ENCODE results near the gene NOXO1. TPM values are rescaled to one million over a fixed set of nuclear protein-coding genes. Genes with fewer than 3 reads are reported as not detected.
"Not testable (repeated sequence)": the region's sequence is repeated elsewhere in the genome, so short reads cannot be mapped to it uniquely, and the experiment has no call there.

Gene NOXO1
- total RNA-seq, 1 donor from 2014 or later = not detected

DNA sequence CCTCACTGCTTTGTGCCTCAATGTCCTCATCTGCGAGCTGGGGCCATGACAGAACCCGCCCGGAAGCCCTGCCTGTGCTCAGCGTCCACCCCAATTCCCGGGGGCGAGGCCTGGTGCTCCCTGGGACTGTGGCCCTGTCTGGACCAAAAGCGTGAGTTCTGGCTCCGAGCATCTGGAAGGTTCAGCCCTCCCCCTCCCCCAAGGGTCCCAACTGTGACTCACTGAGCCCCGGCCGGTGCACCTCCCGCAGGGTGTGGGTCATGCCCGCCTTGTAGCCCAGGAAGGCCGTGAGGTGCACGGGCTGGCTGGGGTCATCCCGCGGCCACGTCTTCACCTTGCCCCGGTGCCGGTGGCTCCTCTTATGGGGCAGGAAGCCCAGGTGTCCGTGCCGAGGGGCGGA, 27.5 kb downstream of the NOXO1 start:
- DNase-seq (ENCODE audit: low spot score) = no peak
- intact Hi-C loops (cut with DNase I) = no loop called here
- no peak for ATAC-seq

DNA sequence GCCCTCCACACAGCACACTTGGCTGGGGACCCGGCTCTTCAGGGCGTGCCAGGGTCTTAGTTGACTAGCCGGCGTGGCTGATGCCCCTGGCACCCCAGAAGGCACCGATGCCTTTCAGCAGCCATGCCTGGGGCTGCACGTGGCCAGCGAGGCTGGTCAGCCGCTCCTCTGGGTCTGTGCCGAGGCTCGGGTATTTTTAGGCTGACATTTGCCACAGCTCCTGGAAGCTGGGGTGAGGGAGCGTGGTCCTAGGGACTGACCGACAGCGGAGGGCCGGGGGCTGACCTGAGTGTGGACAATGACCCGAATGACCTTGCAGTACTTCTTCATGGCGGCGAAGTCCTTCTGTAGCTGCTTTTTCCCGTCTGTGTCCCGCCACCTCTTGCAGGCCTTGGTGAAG, 30.7 kb downstream of the NOXO1 start:
- intact Hi-C loops (cut with DNase I) = no loop called here
- no peak for DNase-seq (ENCODE audit: low spot score)
- ATAC-seq = no peak

DNA sequence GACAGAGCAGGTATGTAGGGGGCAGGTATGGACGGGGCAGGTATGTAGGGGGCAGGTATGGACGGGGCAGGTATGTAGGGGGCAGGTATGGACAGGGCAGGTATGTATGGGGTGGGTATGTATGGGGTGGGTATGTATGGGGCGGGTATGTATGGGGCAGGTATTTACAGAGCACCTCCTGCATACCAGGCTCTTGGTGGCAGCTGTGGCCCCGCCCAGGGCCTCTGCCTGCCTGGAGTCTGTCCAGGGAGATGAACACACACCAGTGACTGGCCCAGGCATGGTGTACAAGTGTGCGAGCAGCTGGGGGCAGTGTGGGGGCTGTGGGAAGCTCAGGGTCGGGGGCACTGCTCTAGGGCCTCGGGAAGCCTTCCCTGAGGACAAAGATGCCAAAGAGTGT, 31.2 kb downstream of the NOXO1 start:
- ATAC-seq = no peak

DNA sequence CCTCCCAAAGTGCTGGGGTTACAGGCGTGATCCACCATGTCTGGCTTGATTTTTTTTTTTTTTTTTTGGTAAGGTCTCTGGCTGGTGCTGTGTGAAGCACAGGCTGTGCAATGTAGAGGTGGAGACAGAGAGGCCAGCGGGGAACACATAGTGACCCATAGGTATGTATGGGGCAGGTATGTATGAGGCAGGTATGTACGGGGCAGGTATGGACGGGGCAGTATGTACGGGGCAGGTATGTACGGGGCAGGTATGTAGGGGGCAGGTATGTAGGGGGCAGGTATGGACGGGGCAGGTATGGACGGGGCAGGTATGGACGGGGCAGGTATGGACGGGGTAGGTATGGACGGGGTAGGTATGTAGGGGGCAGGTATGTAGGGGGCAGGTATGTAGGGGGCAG, 31.8 kb downstream of the NOXO1 start:
- DNase-seq (ENCODE audit: low spot score) (no peak), ATAC-seq (no peak)
- intact Hi-C loops (cut with DNase I) = no loop called here

More for the DNA sequence above, 31.2 kb downstream of the NOXO1 start:
- intact Hi-C loops (cut with DNase I) = no loop called here
- no peak for DNase-seq (ENCODE audit: low spot score)

DNA sequence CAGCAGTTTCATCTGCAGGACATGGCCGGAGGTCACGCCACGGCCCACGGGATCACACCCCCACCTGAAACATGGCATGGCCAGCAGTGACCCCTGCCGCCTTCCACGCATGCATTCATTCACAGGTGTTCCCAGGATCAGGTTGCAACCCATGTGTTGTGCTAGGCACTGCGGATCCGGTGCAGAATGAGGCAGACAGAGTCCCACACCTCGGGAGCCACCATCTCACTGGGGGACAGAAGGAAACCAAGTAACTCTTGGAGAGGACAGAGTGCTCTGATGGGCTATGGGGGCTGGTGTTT, 33.9 kb downstream of the NOXO1 start:
- intact Hi-C loops (cut with DNase I) = no loop called here
- no peak for ATAC-seq
- DNase-seq (ENCODE audit: low spot score) = no peak

DNA sequence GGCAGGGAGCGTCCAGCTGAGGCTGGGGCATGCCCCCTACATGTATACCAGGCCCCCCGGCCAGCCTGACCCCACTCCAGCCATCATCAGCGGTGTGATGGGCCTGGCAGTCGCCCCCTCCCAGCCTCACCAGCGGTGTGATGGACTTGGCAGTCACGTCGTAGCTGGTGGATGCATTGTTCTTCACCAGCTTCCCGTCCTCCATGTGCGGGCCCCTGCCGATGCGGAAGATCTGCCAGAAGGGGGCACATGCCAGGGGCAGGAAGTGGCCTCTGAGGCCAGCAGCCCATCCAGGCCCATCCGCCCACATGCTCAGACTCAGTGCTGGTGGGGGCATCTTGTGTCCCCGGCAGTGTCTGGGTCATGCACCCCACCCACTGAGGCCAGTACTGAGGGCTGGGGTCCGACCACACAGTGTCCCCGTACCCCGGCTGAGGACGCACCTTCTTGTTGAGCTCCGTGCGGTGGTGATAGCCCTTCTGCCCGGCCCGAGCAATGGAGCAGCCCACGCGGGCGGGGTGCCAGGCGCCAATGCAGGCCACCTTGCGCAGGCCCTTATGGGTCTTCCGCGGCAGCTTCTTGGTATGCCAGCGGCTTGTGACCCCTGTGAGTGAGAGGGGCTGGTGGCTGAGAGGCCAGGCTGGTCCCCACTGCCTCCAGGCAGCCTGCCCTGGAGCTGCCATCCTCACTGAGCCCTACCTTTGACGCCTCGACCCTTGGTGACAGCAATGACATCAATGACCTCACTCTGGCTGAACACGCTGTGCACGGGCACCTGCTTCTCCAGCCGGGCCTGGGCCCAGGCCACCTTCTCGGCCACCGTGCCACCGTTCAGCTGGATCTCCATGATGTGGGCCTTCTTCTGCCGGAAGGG, 34.5 kb downstream of the NOXO1 start:
- intact Hi-C loops (cut with DNase I) = no loop called here
- DNase-seq (ENCODE audit: low spot score) (no peak), ATAC-seq (no peak)

DNA sequence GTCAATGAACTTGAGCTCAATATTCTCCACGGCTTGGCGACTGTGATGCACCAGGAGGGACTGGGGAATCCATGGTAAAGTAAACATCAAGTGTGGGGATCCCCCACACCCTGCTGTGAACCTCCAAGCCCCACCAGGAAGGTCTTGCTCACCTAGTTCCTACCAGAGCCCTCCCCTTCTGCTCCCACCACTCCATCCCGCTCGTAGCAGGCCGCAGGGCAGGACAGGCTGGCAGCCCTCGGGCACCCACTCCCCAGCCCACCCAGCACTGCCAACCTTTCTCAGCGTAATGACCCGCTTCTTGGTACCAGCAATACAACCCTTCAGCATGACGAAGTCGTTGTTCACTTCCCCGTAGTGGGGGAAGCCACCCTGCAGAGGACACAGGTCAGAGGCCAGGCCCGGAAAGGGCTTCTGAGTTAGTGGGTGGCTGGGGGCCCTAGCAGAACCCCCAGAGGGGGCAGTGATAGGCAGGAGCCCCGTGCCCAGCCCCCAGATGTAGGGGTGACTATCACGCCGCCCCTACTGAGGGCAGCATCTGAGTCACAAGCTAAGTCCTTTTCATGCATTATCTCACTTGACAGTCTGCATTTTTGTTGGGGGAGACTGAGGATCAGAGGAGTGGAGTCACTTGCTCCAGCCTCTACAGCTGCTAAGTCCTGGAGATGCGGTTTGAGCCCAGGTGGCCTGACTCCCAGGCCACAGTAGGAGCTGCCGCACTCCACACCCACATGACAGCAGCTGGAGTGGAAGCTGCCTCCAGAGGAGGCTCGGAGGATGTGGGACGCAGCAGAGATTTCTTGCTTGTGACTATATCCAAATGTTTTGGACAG, 35.5 kb downstream of the NOXO1 start:
- no peak for DNase-seq (ENCODE audit: low spot score)
- ATAC-seq = no peak
- intact Hi-C loops (cut with DNase I) = no loop called here

DNA sequence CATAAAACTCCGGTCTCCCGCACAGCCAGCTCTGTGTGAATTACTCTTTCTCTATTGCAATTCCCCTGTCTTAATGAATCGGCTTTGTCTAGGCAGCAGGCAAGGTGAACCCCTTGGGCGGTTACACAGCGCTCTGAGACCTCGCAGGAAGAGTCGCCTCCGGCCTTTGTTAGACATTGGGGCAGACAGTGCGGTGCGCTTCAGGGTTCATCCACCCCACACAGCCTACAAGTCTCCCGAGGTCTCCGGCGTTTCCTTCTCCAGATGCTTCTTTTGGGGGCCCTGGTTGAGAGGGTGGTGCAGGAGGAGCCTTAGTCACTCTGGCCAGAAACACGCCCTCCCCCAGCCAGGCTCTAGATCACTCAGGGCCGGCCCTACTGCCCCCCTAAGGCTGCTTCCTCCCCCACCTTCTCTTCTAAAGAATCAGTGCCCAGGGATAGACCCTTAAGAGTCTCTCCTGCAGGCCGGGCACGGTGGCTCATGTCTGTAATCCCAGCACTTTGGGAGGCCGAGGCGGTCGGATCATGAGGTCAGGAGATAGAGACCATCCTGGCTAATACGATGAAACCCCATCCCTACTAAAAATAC, 36.6 kb downstream of the NOXO1 start:
- DNase-seq (ENCODE audit: low spot score) = no peak
- no peak for ATAC-seq
- intact Hi-C loops (cut with DNase I) = no loop called here

DNA sequence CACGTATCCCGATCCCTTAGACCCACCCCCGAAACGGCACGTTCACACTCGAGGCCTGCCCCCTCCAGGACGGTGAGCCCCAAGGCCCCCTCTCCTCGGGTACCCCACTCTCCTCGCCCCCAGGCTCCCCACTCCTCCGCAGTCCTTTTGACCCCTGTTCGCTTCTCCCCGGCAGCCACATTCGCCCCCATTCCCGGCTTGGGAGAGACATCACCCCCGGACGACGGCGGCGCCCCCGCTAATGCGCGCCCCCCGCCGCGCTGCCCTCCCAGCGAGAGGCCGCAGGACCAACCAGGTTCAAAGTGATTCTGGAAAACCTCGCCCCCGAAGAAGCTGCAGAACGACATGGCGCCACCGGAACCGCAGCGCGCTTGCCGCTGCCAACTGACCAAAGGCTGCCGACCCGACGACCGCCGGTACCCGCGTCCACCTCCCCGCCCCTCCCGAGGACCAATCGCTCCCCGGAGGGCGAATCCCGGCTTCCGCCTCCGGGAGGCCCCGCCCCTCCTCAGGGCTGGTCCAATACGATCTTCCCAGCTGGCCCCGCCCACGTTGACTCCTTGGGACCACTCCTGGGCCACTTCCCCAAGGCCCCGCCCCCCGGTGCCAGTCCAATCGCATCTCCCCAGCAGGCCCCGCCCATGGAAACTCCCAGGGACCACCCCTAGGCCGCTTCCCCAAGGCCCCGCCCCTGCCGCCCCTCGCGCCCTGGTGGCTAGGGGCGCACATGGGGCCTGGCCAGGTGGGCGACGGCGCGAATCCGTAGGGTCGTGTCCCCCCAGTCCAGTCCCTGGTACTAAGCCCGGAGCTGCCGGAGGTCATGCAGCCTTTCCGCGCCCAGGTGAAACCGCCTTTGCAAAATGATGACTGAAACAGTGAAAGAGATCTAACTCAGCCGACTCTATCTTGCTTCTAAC, 38.2 kb downstream of the NOXO1 start, which contains the start of gene MSRB1:
TSS of gene MSRB1 (minus strand) at position 390 of the 917 bp plus-strand sequence. CDS start at position 347, 43 bp downstream.
- intact Hi-C loops (cut with DNase I) = no loop called here
- ATAC-seq (peak; percentile 98), DNase-seq (ENCODE audit: low spot score) (peak; percentile 100)

DNA sequence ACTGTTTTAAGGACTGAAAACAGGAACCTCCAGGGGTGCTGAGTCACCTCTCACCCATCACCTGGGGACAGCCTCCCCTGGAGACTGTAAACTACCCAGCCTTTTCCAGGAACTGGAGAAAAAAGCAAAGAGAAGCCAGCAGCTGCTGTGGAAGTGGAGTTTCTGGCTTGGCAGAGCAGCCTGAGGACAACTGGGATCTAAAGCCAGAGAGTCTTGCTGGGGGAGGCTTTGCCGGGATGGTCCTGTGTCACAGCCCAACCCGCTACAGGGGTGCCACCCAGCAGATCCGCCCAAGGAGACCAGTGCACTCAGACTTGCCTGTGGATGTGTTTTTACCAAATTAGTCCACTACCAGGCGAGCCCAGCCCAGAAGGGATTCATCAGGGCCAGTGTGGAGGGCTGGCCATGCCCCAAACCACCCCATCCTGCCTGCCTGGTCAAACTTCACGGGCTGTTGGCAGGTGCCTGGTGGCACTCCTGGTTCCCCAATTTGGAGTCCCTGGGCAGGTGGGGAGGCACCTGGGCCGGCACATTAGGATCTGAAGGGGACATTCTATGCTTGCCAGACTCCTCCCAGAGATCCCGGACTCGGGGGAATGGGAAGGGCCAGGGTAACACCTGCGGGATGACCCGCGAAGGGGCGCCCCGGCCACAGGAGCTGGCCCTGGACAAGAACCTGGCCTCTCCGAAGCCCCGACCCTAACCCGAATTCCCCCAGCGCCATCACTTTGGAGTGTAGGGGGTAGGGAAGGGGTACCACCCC, 39.0 kb downstream of the NOXO1 start:
- ATAC-seq = peak; percentile 2
- no peak for DNase-seq (ENCODE audit: low spot score)
- intact Hi-C loops (cut with DNase I) = no loop called here

DNA sequence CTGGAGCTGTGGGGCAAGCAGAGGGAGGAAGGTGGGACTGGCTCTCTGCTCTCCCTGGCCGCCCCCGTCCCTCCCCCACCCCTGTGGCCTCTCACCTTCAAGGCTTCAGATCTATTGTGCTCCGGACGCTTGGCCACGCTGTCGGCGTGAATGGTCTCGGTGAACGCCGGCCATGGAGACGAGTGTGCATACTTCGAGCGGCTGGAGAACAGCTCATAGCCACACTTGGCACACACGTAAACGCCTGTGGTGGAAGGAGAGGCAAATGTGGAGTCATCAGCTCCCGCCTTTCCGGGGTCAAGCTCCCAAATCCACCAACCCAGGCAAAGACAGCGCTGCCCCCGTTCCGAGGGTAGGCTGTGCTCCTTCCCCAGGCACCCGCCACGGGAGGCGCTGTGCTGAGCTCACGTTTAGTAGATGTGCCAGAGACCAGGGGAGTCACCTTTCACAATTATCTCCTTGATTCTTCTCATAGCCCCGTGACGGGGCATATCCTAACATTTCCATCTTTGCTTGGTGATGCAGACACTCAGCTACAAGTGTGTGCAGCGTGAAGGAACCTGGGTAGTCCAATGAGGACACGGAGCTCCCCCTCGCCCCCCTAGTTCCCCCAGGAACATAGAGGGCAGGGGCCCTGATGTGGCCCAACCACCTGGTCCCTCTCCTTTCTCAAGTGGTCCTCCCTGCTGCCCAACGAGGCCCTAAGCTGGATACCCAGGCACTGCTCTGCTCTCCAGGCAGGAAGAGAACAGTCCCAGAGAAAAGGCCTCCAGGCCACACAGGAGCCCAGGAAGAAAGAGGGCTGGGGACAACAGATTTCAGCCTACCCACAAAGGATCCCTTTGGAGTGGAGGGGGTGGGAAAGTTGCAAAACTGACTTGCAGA, 39.9 kb downstream of the NOXO1 start:
- intact Hi-C loops (cut with DNase I) = no loop called here
- ATAC-seq (no peak), DNase-seq (ENCODE audit: low spot score) (no peak)

DNA sequence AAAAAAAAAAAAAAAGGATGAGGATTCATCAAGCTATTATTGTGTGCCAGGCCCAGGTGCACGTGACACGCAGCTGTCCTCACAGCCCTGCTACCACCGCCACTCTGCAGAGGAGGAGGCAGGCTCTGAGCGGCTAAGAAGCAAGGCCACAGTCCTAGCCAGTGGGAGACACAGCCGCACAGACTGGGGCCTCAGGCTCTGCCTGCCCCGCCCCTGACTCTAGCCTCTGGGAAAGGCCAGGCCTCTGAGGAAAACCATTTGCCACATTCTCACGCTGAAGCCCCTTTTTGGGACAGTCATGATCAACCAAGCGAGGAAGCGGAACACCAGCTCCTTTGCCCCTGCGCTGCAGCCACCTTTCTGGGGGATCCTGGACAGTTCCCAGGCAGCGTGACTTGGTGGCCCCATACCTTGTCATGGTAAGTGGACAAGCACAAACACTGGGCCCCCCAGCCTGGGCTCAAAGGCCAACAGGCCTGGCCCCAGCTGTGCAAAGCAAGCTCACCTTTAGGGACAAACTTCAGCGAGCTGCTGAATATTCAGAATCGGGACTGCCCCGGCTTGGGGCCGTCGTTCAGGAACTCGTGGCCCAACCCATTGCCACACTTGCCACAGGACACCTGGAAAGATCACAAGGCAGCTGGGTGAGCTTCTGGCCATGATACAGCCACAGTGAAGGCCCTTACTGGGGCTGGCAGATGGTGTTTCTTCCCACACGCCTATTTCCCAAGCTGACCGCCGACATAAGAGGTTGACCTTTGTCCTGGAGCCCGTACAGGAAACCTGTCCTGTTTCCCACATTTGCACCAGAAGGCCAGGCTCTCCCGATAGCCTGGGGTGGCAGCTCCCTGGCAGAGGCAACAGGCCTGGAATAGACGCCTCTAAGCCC, 40.8 kb downstream of the NOXO1 start:
- DNase-seq (ENCODE audit: low spot score) (no peak), ATAC-seq (no peak)
- intact Hi-C loops (cut with DNase I) = no loop called here

DNA sequence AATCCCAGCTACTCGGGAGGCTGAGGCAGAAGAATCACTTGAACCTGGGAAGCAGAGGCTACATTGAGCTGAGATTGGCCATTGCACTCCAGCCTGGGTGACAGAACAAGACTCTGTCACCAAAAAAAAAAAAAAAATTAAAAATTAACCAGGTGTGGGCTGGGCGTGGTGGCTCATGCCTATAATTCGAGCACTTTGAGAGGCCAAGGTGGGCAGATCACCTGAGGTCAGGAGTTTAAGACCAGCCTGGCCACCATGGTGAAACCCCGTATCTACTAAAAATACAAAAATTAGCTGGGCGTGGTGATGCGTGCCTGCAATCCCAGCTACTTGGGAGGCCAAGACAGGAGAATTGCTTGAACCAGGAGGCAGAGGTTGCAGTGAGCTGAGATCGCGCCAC, 41.4 kb downstream of the NOXO1 start:
- ATAC-seq; DNase-seq (ENCODE audit: low spot score); intact Hi-C loops (cut with DNase I): not testable (repeated sequence)

DNA sequence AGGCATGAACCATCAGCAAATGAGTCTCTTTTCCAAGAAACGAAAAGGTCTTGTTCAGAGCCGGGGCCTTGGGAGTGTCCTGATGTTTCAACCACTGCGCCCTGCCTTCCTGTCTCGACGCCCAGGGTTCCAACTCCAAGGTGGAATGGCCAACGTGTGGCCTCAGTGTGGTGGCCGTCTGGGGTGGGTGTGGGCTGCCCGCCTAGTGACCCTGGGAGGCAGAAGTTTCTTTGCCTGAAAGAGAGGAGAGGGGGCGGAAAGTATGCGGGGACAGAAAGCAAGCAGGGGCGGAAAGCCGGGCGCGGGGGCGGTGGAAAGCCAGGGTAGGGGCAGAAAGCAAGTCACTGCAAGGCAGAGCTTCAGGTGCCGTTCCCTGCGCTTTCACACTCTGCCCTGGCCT, 42.4 kb downstream of the NOXO1 start:
- ATAC-seq (no peak), DNase-seq (ENCODE audit: low spot score) (no peak)
- intact Hi-C loops (cut with DNase I) = no loop called here

DNA sequence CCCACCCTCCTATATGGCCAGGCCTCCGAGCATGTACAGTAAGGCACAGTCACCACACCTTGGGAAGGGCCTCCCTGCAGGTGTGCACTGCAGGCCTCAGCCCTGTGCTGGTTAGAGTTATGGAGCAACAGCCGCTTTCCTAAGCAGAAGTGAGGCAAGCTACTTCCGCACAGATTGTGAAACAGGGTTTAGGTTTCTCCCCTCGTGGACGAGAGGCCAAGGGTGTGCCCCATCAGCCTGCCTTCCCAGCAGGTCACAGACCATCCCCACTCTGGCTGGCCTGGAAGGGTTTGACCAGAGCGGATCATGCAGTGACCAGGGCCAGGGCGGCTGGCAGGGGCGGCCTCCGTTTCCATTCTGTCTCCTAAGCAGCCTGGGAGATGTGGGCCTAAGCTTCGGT, 43.0 kb downstream of the NOXO1 start:
- no peak for DNase-seq (ENCODE audit: low spot score)
- intact Hi-C loops (cut with DNase I) = no loop called here
- no peak for ATAC-seq

DNA sequence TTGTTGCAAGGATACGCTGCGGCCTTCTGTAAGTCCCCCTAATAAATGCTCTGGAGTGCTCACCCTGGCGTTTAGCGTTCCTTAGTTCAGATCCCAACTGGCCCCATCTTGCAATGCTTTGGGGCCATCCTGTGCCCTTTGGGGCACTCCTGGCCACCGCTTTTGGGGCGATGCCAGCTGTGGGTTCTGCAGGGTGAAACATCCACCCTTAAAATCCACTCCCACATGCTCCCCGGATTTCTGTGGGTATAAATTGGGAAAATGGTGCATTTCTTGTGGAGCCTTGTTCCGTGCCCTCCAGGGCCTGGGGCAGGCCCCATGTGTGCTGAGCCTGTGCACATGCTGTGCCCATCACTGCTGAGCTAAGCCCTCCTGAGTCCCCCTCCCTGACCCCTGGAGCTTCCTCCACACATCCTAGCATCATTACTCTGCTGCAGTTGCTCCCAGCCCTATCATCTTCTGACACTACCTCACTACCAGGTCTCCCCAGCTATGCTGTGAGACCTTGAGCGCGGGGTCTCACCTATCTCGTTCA, 44.3 kb downstream of the NOXO1 start:
- ATAC-seq (no peak), DNase-seq (ENCODE audit: low spot score) (no peak)
- intact Hi-C loops (cut with DNase I) = no loop called here
